Middle frontal gyrus (tissue), 1 donor: ENCODE results near the gene LMTK3.

Source experiments
- DNase-seq: peaks from one replicate; pipeline ENCODE4 v3.0.0-alpha.2; 2015; ENCODE audit warnings: low spot score; ENCODE audit errors: extremely low spot score

The LMTK3 gene

GRCh38 chr19:48452289-48453190 lies 59.1 kb downstream of the LMTK3 start:
- DNase-seq, result no peak

- no peak for DNase-seq
Observed at GRCh38 chr19:48451624-48452023, 60.0 kb downstream of the LMTK3 start.

GRCh38 chr19:48450863-48451262 lies 60.8 kb downstream of the LMTK3 start:
- DNase-seq, result no peak

- DNase-seq, result no peak
Observed at GRCh38 chr19:48450441-48450840, 61.2 kb downstream of the LMTK3 start.

GRCh38 chr19:48448563-48448962 lies 63.1 kb downstream of the LMTK3 start:
- DNase-seq, result no peak

GRCh38 chr19:48446579-48446978 lies 65.1 kb downstream of the LMTK3 start:
- no peak for DNase-seq

GRCh38 chr19:48445606-48446481 lies 65.8 kb downstream of the LMTK3 start, which contains the start of gene GRWD1:
GRWD1 (plus strand) TSS chr19:48445983; CDS start chr19:48446006, 23 bp downstream.
- peak; percentile 90 for DNase-seq

- no peak for DNase-seq
Observed at GRCh38 chr19:48445256-48445605, 66.4 kb downstream of the LMTK3 start.

GRCh38 chr19:48444936-48445200 lies 66.8 kb downstream of the LMTK3 start:
- no peak for DNase-seq

- no peak for DNase-seq
Observed at GRCh38 chr19:48444129-48444935, 67.3 kb downstream of the LMTK3 start.

GRCh38 chr19:48443731-48444128 lies 67.9 kb downstream of the LMTK3 start:
- no peak for DNase-seq

- DNase-seq, result no peak
Observed at GRCh38 chr19:48443256-48443655, 68.4 kb downstream of the LMTK3 start.

GRCh38 chr19:48442116-48443035 lies 69.3 kb downstream of the LMTK3 start:
- DNase-seq, result no peak

GRCh38 chr19:48441360-48442050 lies 70.1 kb downstream of the LMTK3 start:
- DNase-seq, result no peak

GRCh38 chr19:48436586-48436985 lies 75.0 kb downstream of the LMTK3 start:
- DNase-seq, result no peak
